Right hindlimb (tissue), 1 donor: ENCODE measurements around the gene BBS7.

ENCODE experiments used
- DNase-seq: peaks from one replicate; pipeline ENCODE4 v3.0.0-alpha.2; 2018

Gene BBS7, protein sequence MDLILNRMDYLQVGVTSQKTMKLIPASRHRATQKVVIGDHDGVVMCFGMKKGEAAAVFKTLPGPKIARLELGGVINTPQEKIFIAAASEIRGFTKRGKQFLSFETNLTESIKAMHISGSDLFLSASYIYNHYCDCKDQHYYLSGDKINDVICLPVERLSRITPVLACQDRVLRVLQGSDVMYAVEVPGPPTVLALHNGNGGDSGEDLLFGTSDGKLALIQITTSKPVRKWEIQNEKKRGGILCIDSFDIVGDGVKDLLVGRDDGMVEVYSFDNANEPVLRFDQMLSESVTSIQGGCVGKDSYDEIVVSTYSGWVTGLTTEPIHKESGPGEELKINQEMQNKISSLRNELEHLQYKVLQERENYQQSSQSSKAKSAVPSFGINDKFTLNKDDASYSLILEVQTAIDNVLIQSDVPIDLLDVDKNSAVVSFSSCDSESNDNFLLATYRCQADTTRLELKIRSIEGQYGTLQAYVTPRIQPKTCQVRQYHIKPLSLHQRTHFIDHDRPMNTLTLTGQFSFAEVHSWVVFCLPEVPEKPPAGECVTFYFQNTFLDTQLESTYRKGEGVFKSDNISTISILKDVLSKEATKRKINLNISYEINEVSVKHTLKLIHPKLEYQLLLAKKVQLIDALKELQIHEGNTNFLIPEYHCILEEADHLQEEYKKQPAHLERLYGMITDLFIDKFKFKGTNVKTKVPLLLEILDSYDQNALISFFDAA

DNA sequence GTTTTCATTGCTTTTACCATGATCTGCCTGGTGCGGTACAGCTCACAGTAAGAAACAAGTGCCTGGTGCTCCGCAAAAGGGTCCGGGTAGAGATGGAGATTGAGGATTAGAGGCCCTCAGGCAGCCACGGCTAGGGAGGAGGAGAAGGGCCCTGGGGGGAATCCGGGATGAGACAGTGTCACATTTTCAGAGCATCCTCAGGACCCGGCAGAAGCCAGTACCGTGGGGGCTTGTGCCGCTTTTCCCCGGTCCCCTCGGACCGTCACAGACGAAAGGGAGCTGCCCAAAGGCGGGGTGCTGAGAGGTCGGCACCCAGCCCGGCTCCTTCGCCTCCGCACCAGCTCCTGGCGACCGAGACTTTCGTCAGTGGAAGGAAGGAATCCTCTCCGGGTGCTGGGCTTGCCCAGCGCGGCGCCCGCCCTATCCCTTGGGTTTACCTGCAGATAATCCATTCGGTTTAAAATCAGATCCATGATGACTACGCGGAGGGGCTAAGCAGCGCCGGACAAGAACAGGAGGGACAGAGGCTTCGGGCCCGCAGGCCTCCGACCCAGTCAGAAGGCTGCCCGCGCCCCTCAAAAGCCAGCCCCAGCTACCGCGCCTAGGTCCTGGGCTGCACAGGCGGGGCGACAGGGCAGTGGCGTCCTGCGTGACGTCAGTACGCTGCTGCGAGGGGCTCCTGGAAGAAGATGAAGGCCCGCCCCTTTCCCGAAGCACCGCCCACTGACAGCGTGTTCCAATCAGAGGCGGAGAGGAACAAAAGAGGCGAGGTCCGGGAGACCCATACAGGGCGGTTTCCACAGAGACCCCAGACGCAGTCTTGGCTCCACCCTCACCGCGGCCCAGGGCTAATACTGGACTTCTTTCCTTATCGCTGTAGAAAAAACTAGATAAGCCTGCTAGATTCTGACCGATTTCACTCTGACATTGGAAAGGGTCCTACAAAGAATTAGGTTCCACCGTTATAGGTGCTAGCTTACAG lies at the start of gene BBS7:
Gene BBS7 (minus strand): TSS at position 634 of the 982 bp plus-strand sequence. CDS start 161 bp downstream, at position 473.
- peak; percentile 99 for DNase-seq

DNA sequence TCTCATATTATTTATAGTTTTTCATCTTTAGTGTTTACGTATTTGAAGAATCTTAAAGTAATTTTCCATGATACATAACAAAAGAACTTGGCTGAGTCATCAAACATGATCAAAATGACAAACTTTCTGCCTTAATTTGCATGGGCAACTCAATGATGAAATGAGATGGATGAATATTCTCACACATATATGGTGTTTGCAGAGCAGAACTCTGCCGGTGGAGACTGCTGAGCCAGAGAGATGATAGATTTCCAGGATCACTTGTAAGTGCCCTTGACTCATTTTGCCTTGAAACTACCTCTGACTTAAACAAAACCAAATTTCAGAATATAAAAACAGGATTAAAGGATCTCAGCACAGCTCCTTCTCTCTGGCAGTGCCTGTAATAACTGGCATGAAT lies 43.4 kb upstream of the BBS7 start:
- no peak for DNase-seq

DNA sequence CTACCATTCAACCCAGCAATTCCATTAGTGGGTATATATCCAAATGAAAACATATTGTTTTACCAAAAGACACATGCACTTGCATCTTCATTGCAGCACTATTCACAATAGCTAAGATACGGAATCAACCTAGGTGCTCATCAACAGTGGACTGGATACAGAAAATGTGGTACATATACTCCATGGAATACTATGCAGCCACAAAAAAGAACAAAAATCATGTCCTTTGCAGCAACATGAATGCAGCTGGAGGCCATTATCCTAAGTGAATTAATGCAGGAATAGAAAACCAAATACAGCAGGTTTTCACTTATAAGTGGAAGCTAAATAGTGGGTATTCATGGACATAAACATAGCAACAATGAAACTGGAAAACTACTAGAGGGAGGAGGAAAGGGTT lies 38.1 kb upstream of the BBS7 start:
- no peak for DNase-seq

DNA sequence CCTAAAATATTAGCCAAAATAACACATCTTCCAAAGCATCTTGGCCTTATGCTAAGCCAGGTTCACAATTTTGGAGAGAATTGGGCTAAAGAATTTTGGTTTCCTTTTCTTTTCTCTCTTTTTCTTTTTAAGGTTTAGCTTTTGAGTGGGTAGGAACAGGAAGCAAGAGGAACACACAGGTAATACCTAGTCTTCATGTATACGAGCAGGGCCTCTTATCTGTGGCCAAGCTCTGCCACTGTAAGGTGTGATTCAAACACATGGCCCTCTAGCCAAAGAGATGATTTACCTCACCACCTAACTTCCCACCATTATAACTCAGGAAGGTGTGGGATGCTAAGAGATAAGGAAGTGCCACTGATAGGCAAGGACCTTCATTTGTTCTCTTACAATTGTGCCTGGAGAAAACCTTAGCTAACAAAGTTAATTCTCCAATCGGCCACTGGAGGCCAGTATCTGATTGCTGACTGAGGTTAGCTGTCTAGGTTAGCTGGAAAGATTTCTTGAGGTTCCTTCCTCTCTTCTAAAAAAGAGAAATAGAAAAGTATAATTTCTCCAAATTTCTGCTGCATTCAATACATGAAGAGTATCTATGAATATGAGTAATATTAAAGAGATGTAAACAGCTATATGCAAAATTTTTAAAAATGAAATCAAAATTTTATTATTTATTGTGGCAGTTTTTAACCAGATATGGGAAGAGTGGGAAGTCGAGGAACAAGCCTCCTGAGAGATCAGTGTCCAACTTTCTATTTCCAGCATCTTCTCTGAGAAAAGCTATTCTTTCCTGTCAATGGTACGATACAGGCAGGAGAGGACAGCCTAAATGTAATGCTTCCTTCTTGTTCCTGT lies 30.1 kb upstream of the BBS7 start:
- DNase-seq, result peak; percentile 58

DNA sequence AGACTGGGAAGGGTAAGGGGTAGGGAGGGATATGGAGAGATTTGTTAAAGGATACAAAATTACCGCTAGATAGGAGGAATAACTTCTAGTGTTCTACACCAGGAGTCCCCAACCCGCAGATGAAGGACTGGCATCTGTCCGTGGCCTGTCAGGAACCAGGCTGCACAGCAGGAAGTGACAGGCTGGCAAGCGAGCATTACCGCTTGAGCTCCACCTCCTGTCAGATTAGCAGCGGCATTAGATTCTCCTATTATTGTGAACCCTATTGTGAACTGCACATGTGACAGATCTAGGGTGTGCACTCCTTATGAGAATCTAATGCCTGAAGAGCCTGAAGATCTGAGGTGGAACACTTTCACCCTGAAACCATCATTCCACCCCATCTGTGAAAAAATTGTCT lies 27.9 kb upstream of the BBS7 start:
- no peak for DNase-seq

GRCh38 chr4:121888134-121888533 lies 17.9 kb upstream of the BBS7 start:
- no peak for DNase-seq

- no peak for DNase-seq
These were observed 14.8 kb upstream of the BBS7 start for GRCh38 chr4:121885115-121885514.

DNA sequence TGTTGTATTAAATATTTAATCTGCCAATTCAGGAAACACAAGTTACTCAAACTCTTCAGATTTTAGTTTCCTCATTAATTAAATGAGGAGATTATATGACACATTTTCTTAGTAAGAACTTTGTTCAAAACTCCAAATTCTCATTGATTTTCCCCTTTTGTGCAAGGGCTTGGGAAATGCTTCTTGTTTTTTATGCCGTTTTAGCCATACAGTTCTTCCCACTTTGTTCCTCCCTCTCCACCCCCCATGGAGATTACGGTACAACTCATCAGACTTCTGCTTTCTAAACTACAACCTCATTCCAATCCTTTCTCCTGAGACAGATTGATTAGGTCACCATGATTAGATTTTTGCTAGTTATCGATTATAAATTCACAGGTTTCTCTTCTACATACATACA lies 10.9 kb upstream of the BBS7 start:
- DNase-seq, result no peak

GRCh38 chr4:121879135-121879534 lies 8.9 kb upstream of the BBS7 start:
- DNase-seq, result no peak

- DNase-seq, result no peak
These were observed 6.9 kb upstream of the BBS7 start for GRCh38 chr4:121877041-121877773.

GRCh38 chr4:121876070-121876469 lies 5.8 kb upstream of the BBS7 start:
- no peak for DNase-seq

- DNase-seq, result no peak
These were observed 5.4 kb upstream of the BBS7 start for GRCh38 chr4:121875652-121876051.

DNA sequence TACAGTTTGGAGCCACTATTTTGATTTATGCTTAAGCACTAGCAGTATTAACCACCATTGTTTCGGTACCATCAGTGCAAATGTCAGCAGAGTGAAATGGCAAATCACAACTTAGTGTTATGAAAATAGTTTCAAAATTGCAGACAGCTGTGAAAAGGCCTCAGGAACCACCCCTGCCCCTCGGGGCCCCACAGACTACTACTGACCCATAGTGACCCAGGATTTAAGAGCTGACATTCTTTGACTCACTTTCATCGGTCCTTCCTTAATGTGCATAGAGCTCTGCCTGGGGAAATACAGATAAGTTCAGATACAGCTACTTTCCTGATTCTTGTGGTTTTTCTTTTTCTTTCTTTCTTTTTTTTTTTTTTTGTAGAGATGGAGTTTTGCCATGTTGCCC lies 3.3 kb upstream of the BBS7 start:
- no peak for DNase-seq

DNA sequence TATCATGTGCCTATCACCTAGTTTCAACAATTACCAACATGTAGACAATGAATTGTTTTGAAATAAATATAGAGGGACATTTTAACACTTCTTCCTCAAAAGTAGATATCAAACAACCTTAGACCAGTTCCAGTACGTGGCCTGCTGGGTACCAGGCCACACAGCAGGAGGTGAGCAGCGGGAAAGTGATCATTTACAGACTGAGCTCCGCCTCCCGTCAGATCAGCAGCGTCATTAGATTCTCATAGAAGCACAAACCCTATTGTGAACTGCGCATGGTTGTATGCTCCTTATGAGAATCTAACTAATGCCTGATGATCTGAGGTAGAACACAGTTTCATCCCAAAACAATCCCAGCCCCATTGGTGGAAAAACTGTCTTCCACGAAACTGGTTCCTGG lies 6.5 kb downstream of the BBS7 start:
- DNase-seq, result no peak

DNA sequence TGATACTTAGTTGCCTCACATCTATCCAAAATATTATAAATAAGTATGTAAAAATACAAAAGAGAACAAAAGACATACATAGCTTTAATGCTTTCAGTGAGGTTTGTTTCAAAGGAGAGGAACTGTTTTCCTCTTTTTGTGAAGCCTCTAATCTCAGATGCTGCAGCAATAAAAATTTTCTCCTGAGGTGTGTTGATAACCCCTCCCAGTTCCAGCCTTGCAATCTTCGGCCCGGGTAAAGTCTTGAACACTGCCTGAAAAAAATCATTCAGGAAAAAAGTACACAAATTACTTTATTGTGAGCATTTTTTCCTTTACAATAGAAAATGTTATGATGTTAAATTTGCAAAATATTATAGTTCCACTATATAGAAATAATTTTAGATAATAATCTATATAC lies 8.8 kb downstream of the BBS7 start:
- no peak for DNase-seq

GRCh38 chr4:121860121-121860520 lies 10.2 kb downstream of the BBS7 start:
- no peak for DNase-seq

DNA sequence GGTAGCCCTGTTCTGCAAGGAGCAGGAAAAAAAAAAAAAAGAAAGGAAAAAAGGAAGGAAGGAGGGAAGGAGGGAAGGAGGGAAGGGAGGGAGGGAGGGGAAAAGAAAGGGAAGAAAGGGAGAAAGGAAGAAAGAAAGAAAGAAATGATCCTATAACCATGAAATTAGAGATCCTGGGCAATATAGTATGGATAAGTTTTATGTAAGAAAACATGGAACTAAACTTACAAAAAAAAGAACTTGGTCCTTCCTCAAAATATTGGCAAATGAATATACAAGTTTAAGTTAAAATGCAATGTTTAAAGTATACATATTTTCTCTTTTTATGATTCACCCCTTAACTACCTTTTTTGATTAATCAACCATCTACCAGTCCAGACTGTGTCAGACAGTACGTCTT lies 18.9 kb downstream of the BBS7 start:
- no peak for DNase-seq

DNA sequence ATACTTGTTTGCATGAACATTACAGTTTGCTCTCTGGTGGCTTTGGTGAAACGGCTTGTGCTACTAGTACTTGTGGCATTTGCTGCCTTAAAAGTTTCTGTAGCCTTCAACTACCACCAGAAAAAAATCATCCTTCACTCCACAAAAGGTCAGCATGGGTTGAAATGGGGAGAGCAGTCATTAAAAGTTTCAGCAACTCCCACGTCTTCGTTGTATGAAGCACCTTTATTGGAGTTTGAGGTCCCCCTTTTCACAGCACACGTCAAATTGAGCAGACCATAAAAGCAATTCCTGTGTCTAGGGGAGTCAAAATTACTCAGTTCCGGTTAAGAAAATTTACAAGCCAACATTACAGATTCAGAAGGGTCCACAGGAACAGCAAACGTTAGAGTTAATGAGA lies 23.6 kb downstream of the BBS7 start:
- DNase-seq, result no peak

- DNase-seq, result no peak
These were observed 27.4 kb downstream of the BBS7 start for GRCh38 chr4:121842862-121843261.

GRCh38 chr4:121838136-121838535 lies 32.1 kb downstream of the BBS7 start:
- no peak for DNase-seq

DNA sequence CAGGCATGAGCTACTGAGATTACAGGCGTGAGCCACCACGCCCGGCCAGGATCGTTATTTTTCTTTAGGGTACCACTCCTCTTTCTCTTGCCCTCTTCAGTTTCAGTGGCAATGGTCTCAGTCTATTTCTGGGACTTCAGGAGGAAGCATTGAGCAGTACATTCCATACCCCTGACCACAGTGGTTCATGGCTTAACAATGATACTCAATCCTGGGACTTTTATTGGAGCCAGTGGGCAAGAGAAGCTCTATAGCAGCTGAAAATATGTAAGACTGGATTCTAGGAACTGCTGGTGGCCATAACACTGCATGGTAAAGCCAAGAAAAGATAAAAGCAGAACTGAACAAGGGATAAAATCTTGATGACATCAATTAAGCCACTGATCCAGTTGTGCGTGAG lies 40.8 kb downstream of the BBS7 start:
- DNase-seq, result no peak

DNA sequence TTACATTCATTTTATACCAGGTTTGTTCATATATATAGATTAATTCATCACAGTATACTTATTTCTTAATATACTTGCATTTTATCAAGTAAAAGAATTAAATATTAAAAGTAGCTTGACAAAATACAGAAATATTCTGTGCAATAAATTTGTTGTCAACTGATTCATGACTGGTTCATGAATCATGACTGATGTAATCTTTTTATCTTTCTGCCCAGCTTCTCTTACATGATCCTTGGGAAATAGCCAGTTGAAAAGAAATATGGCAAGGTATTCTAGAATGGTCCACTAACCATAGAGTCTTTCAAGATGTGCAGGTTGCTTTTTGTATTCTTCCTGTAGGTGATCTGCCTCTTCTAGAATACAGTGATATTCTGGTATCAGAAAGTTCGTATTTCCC lies 42.4 kb downstream of the BBS7 start:
- DNase-seq, result no peak
